IMR-90 (cell line): ENCODE data around the gene EMC8. TPM values are rescaled to one million over a fixed set of nuclear protein-coding genes. Genes with fewer than 3 reads are reported as not detected.

Source experiments
- ATAC-seq: fragments of 200-7000 bp; cut with Tn5 transposase; 2 replicates; pipeline ENCODE4 v1.9.1; 2020; ENCODE audit warnings: low read depth, mild to moderate bottlenecking, moderate library complexity
- BruUV-seq: library from RNA; stranded (reverse); fragments of 400-500 nt; replicated peaks from 2 replicates; lab custom pipeline; 2021; lab: Mats Ljungman, UMichigan
- CTCF ChIA-PET: fragments of 300-600 bp; formaldehyde crosslinking; extraction: SDS; loops from one replicate; lab custom pipeline; 2021; ENCODE audit warnings: antibody characterized with exemption; lab: Yijun Ruan, JAX
- POLR2A ChIA-PET: fragments of 300-600 bp; sonication (Branson Sonifier 250); formaldehyde crosslinking; loops from one replicate; lab custom pipeline; 2022; ENCODE audit warnings: antibody characterized with exemption; ENCODE audit not compliant: unreplicated experiment; lab: Charles Lee
- DNase-seq: peaks from one replicate; pipeline ENCODE4 v3.0.0; 2013
- H2AFZ ChIP-seq: replicated peaks from 2 replicates; pipeline ENCODE3; 2013; ENCODE audit warnings: low read length, mild to moderate bottlenecking; ENCODE audit not compliant: poor library complexity
- H2AK5ac ChIP-seq: 2 replicates; pipeline ENCODE4 v1.6.1; 2013; ENCODE audit warnings: low read depth, low read length, inconsistent platforms
- H2AK9ac ChIP-seq: replicated peaks from 2 replicates; pipeline ENCODE3; 2013; ENCODE audit warnings: mild to moderate bottlenecking, low read depth, low read length, moderate library complexity; ENCODE audit not compliant: poor library complexity
- H2BK120ac ChIP-seq: 2 replicates; pipeline ENCODE4 v1.6.1; 2013; ENCODE audit warnings: low read depth, low read length, inconsistent platforms
- H2BK15ac ChIP-seq: 3 replicates; pipeline ENCODE4 v1.6.1; 2013; ENCODE audit warnings: low read depth, low read length, inconsistent platforms
- H2BK20ac ChIP-seq: 2 replicates; pipeline ENCODE4 v1.6.1; 2013; ENCODE audit warnings: low read depth, mild to moderate bottlenecking, inconsistent platforms, low read length, moderate library complexity
- H2BK5ac ChIP-seq: 2 replicates; pipeline ENCODE4 v1.6.1; 2013; ENCODE audit warnings: mild to moderate bottlenecking, low read depth, low read length, inconsistent platforms; ENCODE audit not compliant: poor library complexity, severe bottlenecking
- H3K14ac ChIP-seq: replicated peaks from 2 replicates; pipeline ENCODE4 v1.6.1; 2013; ENCODE audit warnings: low read depth, low read length, inconsistent platforms
- H3K18ac ChIP-seq: 2 replicates; pipeline ENCODE4 v1.6.1; 2013; ENCODE audit warnings: low read depth, low read length, control low read depth
- H3K23ac ChIP-seq: 2 replicates; pipeline ENCODE4 v1.6.1; 2013; ENCODE audit warnings: low read depth, low read length, inconsistent platforms
- H3K27ac ChIP-seq: 2 replicates; pipeline ENCODE4 v1.5.1; 2013; ENCODE audit warnings: mild to moderate bottlenecking, control low read depth, low read length; ENCODE audit not compliant: insufficient read depth
- H3K27me3 ChIP-seq: 2 replicates; pipeline ENCODE4 v1.6.1; 2013; ENCODE audit warnings: low read length; ENCODE audit not compliant: control insufficient read depth, insufficient read depth
- H3K36me3 ChIP-seq: 2 replicates; pipeline ENCODE4 v1.6.1; 2013; ENCODE audit warnings: low read length, mixed read lengths; ENCODE audit not compliant: control insufficient read depth, insufficient read depth
- H3K4ac ChIP-seq: 2 replicates; pipeline ENCODE4 v1.6.1; 2013; ENCODE audit warnings: low read depth, low read length, inconsistent platforms
- H3K4me1 ChIP-seq: 2 replicates; pipeline ENCODE4 v1.6.1; 2013; ENCODE audit warnings: low read length, mixed read lengths; ENCODE audit not compliant: control insufficient read depth, insufficient read depth
- H3K4me2 ChIP-seq: 2 replicates; pipeline ENCODE4 v1.6.1; 2013; ENCODE audit warnings: low read depth, mild to moderate bottlenecking, control low read depth, low read length, moderate library complexity
- H3K4me3 ChIP-seq: 2 replicates; pipeline ENCODE4 v1.5.1; 2013; ENCODE audit warnings: low read depth, mild to moderate bottlenecking, control low read depth, low read length, moderate library complexity; ENCODE audit not compliant: insufficient read depth
- H3K56ac ChIP-seq: 2 replicates; pipeline ENCODE4 v1.6.1; 2013; ENCODE audit warnings: low read length, inconsistent platforms; ENCODE audit not compliant: insufficient read depth; ENCODE audit errors: extremely low read depth
- H3K79me1 ChIP-seq, 2 experiments: 2 replicates each; pipeline ENCODE4 v1.6.1; 2013; ENCODE audit warnings: low read length in 2 of 2, inconsistent platforms in 1 of 2, low read depth in 1 of 2
- H3K9ac ChIP-seq: 2 replicates; pipeline ENCODE4 v1.6.1; 2013; ENCODE audit warnings: low read depth, low read length, control low read depth
- H3K9me1 ChIP-seq: 2 replicates; pipeline ENCODE4 v1.6.1; 2013; ENCODE audit warnings: low read length, inconsistent platforms; ENCODE audit not compliant: insufficient read depth
- H3K9me3 ChIP-seq: 2 replicates; pipeline ENCODE4 v1.6.1; 2013; ENCODE audit warnings: low read length; ENCODE audit not compliant: control insufficient read depth, insufficient read depth
- H4K20me1 ChIP-seq: 2 replicates; pipeline ENCODE4 v1.6.1; 2013; ENCODE audit warnings: low read length, inconsistent platforms; ENCODE audit not compliant: insufficient read depth
- H4K5ac ChIP-seq: 2 replicates; pipeline ENCODE4 v1.6.1; 2013; ENCODE audit warnings: mild to moderate bottlenecking, low read depth, low read length, control low read depth
- H4K8ac ChIP-seq, 2 experiments: 2 replicates each; pipeline ENCODE4 v1.6.1; 2013; ENCODE audit warnings: low read depth in 2 of 2, low read length in 2 of 2, control low read depth in 1 of 2, inconsistent platforms in 1 of 2
- H4K91ac ChIP-seq: 2 replicates; pipeline ENCODE4 v1.6.1; 2013; ENCODE audit warnings: low read depth, low read length, inconsistent platforms; ENCODE audit not compliant: insufficient read depth
- BHLHE40 ChIP-seq: fragments of 150-350 bp; IDR thresholded peaks from 2 replicates; pipeline ENCODE4 v1.6.1; 2016; ENCODE audit warnings: mild to moderate bottlenecking, low read depth, low read length
- FOS ChIP-seq: fragments of 150-350 bp; IDR thresholded peaks from 2 replicates; pipeline ENCODE4 v1.6.1; 2016; ENCODE audit warnings: low read depth, low read length
- MAFK ChIP-seq: IDR thresholded peaks from 2 replicates; pipeline ENCODE4 v1.6.1; 2012; ENCODE audit warnings: low read depth, low read length, improper control_type of control experiment
- MAZ ChIP-seq: IDR thresholded peaks from 2 replicates; pipeline ENCODE4 v1.6.1; 2012; ENCODE audit warnings: low read depth, mild to moderate bottlenecking, low read length, improper control_type of control experiment, moderate library complexity, borderline replicate concordance
- NFE2L2 ChIP-seq: fragments of 150-350 bp; IDR thresholded peaks from 2 replicates; pipeline ENCODE4 v1.6.1; 2016; ENCODE audit warnings: low read depth, mild to moderate bottlenecking, low read length
- RCOR1 ChIP-seq: IDR thresholded peaks from 2 replicates; pipeline ENCODE4 v1.6.1; 2012; ENCODE audit warnings: mild to moderate bottlenecking, low read length, improper control_type of control experiment; ENCODE audit not compliant: insufficient replicate concordance
- WGBS, 2 experiments: methylation state at CpG; one replicate each; pipeline versions ENCODE4 v1.1.5 to v1.1.7; 2013; ENCODE audit warnings: missing lambda C conversion rate in 2 of 2; ENCODE audit not compliant: insufficient read length in 1 of 2; ENCODE audit errors: extremely low coverage in 2 of 2; 5-methylcytosine and 5-hydroxymethylcytosine counted together
- dilution Hi-C: fragments of 300-500 bp; cut with HindIII; formaldehyde crosslinking; loops from one replicate; pipeline ENCODE4 v1.14.3; 2018; ENCODE audit warnings: low sequenced_read_pairs; ENCODE audit not compliant: unreplicated experiment
- in situ Hi-C: fragments of 300-500 bp; cut with MboI; formaldehyde crosslinking; loops from 3 replicates; pipeline ENCODE4 v1.14.3; 2019; ENCODE audit warnings: low sequenced_read_pairs, inconsistent platforms, mixed read lengths
- intact Hi-C: fragments of 100-400 bp; cut with micrococcal nuclease; formaldehyde crosslinking; loops from 2 replicates; pipeline ENCODE4 v1.10.0; 2022
- polyA plus RNA-seq, 3 experiments: library from polyadenylated mRNA; depleted of rRNA; stranded (reverse); fragments of >200 nt; gene quantifications; 2 replicates each; pipeline ENCODE4 v1.2.3, GENCODE V29; 2012; ENCODE audit warnings: low replicate concordance in 1 of 3
- total RNA-seq: library from RNA; depleted of rRNA; stranded (reverse); fragments of >200 nt; gene quantifications from 2 replicates; pipeline ENCODE4 v1.2.3, GENCODE V29; 2012
- TF ChIP-seq, protein P1 (sequence below): conservative IDR thresholded peaks from 2 replicates; pipeline ENCODE4 v1.5.1; 2012; ENCODE audit warnings: mild to moderate bottlenecking, low read depth, low read length, improper control_type of control experiment

Gene EMC8
- total and polyA plus RNA-seq, 2 of the 4 experiments (the other 2 are of a cell fraction): 23.7 to 48.9 TPM

GRCh38 chr16:85734311-85735017 lies 64.9 kb downstream of the EMC8 start:
- H3K9ac ChIP-seq: no peak overlapping the region
- no peak overlapping the region for H2AFZ ChIP-seq
- no peak overlapping the region for H2AK5ac ChIP-seq
- H3K79me1 ChIP-seq: peaks cover 6 to 14% of the 10 kb centered on the region in 2 experiments
- in situ Hi-C loops (no loop called here), dilution Hi-C loops (no loop called here), intact Hi-C loops (no loop called here)
- H4K8ac ChIP-seq: no peak overlapping the region
- H3K4ac ChIP-seq: no peak overlapping the region
- no peak overlapping the region for H3K56ac ChIP-seq
- no peak for ATAC-seq
- H4K20me1 ChIP-seq: no peaks in the 10 kb centered on the region; the same call in 1 of the 2 replicates
- no peaks in the 10 kb centered on the region for H3K27me3 ChIP-seq
- no peak overlapping the region for H4K91ac ChIP-seq
- H3K4me1 ChIP-seq: no peaks in the 10 kb centered on the region
- H3K4me2 ChIP-seq: no peak overlapping the region
- H3K9me3 ChIP-seq: no peaks in the 10 kb centered on the region
- no peak overlapping the region for H3K18ac ChIP-seq
- ChIA-PET CTCF (no interaction called here), POLR2A (no interaction called here)
- no TSS peak for BruUV-seq
- H3K27ac ChIP-seq: no peak overlapping the region
- no peaks in the 10 kb centered on the region for H3K36me3 ChIP-seq
- no peak overlapping the region for H3K23ac ChIP-seq
- H2BK5ac ChIP-seq: no peak overlapping the region
- no peak overlapping the region for H2AK9ac ChIP-seq
- no peak overlapping the region for H2BK15ac ChIP-seq
- no peak overlapping the region for H3K14ac ChIP-seq
- H2BK120ac ChIP-seq: no peak overlapping the region
- no peak for DNase-seq
- H2BK20ac ChIP-seq: no peak overlapping the region
- peaks cover 9% of the 10 kb centered on the region for H3K9me1 ChIP-seq
- TF ChIP-seq RCOR1 (no peak), MAFK (no peak), FOS (no peak), NFE2L2 (no peak), BHLHE40 (no peak), MAZ (no peak)
- TF ChIP-seq, protein P1, sequence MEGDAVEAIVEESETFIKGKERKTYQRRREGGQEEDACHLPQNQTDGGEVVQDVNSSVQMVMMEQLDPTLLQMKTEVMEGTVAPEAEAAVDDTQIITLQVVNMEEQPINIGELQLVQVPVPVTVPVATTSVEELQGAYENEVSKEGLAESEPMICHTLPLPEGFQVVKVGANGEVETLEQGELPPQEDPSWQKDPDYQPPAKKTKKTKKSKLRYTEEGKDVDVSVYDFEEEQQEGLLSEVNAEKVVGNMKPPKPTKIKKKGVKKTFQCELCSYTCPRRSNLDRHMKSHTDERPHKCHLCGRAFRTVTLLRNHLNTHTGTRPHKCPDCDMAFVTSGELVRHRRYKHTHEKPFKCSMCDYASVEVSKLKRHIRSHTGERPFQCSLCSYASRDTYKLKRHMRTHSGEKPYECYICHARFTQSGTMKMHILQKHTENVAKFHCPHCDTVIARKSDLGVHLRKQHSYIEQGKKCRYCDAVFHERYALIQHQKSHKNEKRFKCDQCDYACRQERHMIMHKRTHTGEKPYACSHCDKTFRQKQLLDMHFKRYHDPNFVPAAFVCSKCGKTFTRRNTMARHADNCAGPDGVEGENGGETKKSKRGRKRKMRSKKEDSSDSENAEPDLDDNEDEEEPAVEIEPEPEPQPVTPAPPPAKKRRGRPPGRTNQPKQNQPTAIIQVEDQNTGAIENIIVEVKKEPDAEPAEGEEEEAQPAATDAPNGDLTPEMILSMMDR: no peak
- H3K4me3 ChIP-seq: no peak overlapping the region
- no peak overlapping the region for H4K5ac ChIP-seq
- WGBS, 2 experiments: 85% methylated on average over 8 of the region's 10 CpGs; no CpG with 5 or more reads in 1 of the 2 experiments
